Astrocyte of the hippocampus (primary cell): ENCODE measurements around the gene MBD3.

Experiments
- DNase-seq: peaks from one replicate; pipeline ENCODE4 v3.0.0; 2011; ENCODE audit warnings: low read depth, low spot score

Gene MBD3

DNA sequence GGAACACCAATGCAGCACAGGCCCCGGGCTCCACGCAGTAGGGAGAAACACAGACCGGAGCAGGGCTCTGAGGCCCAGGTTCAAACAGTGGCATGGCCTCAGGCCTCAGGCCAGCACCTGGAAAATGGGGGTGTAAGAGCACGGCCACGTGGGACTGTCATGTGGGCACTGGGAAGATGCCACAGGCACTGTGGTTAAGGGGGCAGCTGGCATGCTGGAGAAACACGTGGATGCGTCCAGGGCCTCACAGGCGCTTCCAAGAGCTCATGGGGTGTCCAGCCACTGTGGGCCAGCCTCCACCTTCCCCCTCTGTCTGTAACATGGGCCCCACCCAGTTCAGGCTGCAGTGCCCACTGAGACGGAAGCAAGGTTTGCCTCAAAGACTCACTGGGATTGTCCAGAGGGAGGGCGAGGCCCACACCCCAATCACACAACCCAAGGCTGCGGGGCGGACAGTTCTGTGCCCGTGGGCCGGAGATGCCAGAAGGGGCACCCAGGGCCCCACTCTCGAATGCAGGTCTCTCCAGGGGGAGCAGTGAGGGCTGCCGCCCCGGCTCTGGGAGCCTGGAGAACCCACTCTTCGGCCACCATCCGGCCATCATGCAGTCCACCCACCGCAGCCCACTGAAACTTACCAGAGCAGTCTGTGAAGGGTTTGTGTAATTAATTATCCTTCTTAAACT is 6.3 kb upstream of the MBD3 start:
- DNase-seq = no peak

- DNase-seq = no peak
Measured at GRCh38 chr19:1593501-1593772, 772 bp upstream of the MBD3 start.

GRCh38 chr19:1592024-1592754 is 476 bp downstream of the MBD3 start:
- peak; percentile 97 for DNase-seq

- peak; percentile 46 for DNase-seq
Measured at GRCh38 chr19:1591421-1592023, 1.1 kb downstream of the MBD3 start.

DNA sequence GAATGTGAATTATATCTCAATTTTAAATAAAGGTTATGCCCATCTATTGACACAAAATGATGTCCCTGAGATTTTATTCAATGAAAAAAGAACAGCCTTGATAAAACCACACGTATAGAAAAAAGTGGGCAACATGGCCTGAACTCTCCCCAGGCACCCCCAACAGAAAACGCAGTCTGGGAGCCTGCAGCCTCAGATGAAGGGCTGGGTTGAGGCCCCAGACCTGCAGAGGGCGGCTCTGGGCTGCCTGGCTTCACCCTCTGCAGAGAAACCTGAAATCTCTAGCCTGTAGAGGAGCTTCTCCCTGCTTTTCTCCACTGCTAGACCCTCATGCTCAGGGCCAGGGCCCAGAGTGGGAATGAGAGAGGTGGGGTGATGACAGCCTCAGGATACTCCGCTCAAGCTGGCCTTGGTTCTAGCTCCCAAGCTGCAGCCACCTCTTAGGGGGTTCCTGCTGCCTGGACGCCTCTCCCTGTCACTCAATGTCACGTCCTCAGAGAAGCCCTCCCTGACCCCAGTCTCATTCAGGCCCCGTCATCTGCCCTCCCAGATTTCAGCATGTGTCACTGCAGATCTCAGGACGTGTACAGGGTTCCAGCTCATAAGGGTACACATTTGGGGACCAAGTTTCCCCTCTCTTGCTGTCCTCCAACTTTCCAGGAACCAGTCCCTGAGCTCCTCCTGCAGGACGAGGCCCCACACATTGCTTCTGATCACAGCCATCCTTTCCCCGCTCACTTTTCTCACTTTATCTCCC is 1.8 kb downstream of the MBD3 start:
- peak; percentile 53 for DNase-seq

DNA sequence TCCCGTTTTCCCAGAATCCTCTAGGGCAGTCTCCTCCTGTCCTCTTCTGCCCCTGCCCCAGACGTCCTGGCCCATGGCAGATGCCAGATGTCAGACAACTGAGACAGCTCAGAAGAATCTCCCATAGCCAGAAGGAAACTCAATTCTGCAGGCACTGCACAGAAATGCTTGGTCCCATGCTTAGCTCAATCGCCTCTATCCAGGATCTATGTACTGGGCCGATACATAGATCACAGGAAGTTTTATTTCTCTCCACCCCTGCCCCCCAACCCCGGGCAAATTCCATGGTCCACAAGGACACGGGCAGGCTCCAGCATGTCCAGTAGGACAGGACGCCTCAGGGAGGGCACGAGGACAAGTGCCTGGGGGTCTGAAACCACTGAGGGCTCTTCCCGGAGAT is 4.8 kb downstream of the MBD3 start:
- DNase-seq = no peak

GRCh38 chr19:1585243-1585580 is 7.5 kb downstream of the MBD3 start:
- DNase-seq = no peak

DNA sequence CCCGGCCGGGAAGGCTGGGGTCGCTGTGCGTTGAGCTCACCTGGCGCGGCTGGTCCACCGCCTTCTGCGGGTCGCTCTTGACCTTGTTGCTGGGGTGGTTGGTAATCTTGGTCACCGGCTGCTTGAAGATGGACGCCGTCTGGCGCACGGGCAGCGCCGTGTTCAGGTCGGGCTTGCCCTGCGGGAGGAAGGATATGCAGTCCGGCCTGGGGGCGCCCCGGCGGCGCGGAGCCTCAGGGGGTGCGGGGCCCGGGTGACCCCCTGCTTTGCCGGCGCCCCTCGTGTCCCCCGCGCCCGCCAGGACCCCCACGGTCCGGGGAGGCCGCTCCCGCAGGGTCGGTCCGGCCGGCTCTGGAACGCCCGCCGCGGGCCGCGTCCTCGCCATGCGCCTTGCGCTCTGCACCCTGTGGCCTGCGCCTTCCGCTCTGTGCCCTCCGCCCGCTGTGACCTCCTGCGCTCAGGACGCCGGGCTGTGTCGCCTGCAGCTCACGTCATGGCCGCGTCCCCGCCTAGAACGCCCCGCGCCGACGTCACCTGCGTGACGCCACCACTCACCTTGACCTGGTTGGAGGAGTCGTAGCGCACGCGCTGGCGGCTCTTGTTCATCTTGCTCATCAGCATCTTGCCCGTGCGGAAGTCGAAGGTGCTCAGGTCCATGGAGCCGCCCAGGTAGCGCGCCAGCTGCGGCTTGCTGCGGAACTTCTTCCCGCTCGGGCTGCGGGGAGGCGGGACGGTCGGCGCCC is 8.0 kb downstream of the MBD3 start:
- DNase-seq = no peak

- DNase-seq = no peak
Measured at GRCh38 chr19:1582201-1582600, 10.5 kb downstream of the MBD3 start.

GRCh38 chr19:1580957-1581356 is 11.7 kb downstream of the MBD3 start:
- DNase-seq = no peak

GRCh38 chr19:1580382-1580781 is 12.3 kb downstream of the MBD3 start:
- no peak for DNase-seq

GRCh38 chr19:1579222-1579621 is 13.4 kb downstream of the MBD3 start:
- DNase-seq = no peak

- no peak for DNase-seq
Measured at GRCh38 chr19:1577929-1578618, 14.6 kb downstream of the MBD3 start.

DNA sequence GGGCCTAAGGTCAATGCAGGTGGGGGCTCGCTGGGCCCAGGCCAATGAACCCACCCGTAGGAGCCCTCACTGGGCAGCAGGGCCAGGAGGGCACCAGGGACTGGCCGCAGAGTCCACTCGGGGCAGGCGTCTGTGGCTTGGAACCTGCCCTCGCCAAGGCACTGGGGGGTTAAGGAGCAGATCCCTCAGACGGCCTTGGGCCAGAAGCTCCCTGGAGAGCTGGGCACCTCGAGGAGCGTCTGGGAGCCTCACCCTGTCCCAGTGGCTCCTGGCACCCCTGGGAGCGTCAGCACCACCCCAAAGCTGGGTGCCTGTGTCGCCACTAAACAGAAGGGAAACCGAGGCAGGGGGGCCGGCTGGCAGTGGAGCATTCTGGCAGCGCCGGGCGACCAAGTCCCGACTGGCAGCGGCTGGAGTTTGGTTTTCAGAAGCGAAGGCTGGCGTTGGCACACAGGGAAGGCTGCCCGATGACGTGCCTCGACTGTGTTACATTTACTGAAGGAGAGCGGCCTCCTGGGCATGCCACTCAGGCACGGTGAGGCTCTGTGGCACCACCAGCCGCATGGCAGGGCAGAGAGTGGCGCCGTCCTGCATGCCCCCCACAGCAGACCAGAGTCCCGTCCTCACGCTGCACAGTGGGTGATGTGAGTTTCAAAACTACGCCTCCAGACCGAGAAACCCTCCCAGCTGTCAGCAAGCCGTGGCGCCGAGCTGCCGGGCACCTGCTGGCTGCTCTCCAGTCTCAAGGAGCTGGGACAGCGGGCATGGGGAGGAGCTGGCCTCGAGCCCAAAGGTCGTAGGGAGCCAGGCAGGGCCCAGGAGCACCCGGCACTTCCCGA is 15.4 kb downstream of the MBD3 start:
- no peak for DNase-seq

GRCh38 chr19:1576242-1577089 is 16.2 kb downstream of the MBD3 start:
- DNase-seq = no peak

DNA sequence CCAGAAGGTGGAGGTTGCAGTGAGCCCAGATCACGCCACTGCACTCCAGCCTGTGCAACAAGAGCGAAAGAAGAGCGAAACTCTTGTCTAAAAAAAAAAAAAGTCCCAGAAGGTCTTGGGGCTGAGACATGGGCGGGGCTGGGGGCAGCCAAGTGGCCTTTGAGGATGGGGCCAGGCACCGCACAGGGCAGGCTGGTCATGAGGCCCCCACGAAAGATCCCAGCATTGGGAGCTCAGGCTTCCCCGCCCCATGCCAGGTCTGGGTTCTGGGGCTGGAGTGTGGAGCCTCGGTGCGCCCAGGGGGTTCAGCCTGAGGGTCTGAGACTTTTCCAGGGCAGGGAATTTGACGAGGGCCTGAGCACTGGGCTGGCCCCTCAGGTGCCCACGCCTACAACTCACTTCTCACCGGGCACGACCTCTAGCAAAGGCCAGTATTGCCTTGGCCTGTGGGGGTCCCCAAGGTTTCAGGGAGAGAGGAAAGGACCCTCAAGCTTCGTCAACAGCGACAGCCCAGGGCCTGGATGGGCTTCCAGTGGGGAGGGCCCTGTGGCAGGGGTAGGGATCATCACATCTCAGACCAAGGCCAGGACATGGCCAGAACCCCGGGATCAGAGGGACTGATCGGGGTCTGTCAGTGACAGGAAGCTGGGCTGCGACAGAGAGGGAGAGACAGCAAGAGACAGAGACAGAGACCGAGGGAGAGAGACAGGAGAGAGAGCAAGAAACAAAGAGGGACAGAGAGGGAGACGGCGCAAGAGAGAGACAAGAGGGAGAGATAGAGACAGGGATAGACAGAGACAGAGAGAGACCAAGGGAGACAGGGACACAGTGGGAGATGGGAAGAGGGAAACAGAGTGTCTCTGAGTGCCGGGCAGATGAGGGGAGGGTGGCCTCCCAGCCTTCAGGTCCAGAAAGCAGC is 17.1 kb downstream of the MBD3 start:
- DNase-seq = no peak

- DNase-seq = no peak
Measured at GRCh38 chr19:1574354-1575136, 18.1 kb downstream of the MBD3 start.

- DNase-seq = no peak
Measured at GRCh38 chr19:1572795-1573194, 19.9 kb downstream of the MBD3 start.
